ENCODE measurements around the gene CEP250.

Gene CEP250

DNA sequence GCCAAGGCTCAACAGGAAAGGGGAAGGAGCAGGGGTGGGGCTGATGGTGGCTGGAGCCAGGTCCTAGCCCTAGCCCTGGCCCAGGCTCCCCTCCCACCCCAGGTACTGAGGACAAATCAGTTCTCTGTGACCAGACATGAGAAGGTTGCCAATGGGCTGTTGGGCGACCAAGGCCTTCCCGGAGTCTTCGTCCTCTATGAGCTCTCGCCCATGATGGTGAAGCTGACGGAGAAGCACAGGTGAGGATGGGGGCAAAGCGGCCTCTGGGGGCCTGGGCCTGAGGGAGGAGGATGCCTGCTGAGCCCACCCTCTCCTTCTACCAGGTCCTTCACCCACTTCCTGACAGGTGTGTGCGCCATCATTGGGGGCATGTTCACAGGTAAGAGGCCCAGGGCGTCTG is 101.5 kb downstream of the CEP250 start:
- Histone ChIP-seq H3K36me3 (ENCODE audit: control insufficient read depth in 2 of 2, insufficient read depth in 2 of 2, low read length in 2 of 2) (peaks cover 28 to 48% of the 10 kb centered on the region in 2 donors), H3K4me3 (ENCODE audit: low read length in 2 of 2) (no peak overlapping the region), H3K9me3 (ENCODE audit: control insufficient read depth in 2 of 2, low read length in 2 of 2) (no peaks in the 10 kb centered on the region), H3K4me1 (ENCODE audit: control insufficient read depth in 2 of 2, insufficient read depth in 2 of 2, low read length in 2 of 2) (peaks cover 3 to 7% of the 10 kb centered on the region in 2 donors), H3K27ac (ENCODE audit: low read depth in 2 of 2, low read length in 2 of 2) (no peak overlapping the region), H3K27me3 (ENCODE audit: control insufficient read depth in 2 of 2, insufficient read depth in 2 of 2, low read length in 2 of 2) (no peaks in the 10 kb centered on the region), H3K9ac (ENCODE audit: low read depth in 1 of 2, low read length in 2 of 2) (no peak overlapping the region)

DNA sequence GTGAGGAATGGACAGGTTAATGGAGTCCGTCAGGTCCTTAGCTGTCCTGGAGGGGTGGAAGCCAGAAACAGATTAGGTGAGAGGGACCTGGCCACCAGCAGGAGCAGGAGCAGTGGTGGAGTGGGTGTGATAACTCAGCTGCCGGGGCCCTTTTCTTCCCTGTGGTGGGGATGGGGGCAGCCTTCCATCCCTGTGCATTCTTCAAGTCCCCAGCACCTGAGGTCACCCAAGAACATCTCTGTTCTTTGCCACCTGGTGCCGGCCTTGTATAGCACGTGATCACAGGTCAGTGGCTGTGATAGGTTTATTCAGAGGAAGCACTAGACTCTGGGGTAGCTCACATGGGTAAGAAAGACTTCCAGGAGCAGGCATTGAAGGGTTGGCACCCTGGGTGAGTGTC is 103.1 kb downstream of the CEP250 start:
- H3K36me3 ChIP-seq (ENCODE audit: control insufficient read depth in 2 of 2, insufficient read depth in 2 of 2, low read length in 2 of 2) = peaks cover 17 to 35% of the 10 kb centered on the region in 2 donors
- H3K4me1 ChIP-seq (ENCODE audit: control insufficient read depth in 2 of 2, insufficient read depth in 2 of 2, low read length in 2 of 2) = peaks cover 3 to 7% of the 10 kb centered on the region in 2 donors
- H3K4me3 ChIP-seq (ENCODE audit: low read length in 2 of 2) = no peak overlapping the region
- no peaks in the 10 kb centered on the region for H3K9me3 ChIP-seq (ENCODE audit: control insufficient read depth in 2 of 2, low read length in 2 of 2)
- no peaks in the 10 kb centered on the region for H3K27me3 ChIP-seq (ENCODE audit: control insufficient read depth in 2 of 2, insufficient read depth in 2 of 2, low read length in 2 of 2)
- no peak overlapping the region for H3K9ac ChIP-seq (ENCODE audit: low read depth in 1 of 2, low read length in 2 of 2)
- H3K27ac ChIP-seq (ENCODE audit: low read depth in 2 of 2, low read length in 2 of 2) = no peak overlapping the region

DNA sequence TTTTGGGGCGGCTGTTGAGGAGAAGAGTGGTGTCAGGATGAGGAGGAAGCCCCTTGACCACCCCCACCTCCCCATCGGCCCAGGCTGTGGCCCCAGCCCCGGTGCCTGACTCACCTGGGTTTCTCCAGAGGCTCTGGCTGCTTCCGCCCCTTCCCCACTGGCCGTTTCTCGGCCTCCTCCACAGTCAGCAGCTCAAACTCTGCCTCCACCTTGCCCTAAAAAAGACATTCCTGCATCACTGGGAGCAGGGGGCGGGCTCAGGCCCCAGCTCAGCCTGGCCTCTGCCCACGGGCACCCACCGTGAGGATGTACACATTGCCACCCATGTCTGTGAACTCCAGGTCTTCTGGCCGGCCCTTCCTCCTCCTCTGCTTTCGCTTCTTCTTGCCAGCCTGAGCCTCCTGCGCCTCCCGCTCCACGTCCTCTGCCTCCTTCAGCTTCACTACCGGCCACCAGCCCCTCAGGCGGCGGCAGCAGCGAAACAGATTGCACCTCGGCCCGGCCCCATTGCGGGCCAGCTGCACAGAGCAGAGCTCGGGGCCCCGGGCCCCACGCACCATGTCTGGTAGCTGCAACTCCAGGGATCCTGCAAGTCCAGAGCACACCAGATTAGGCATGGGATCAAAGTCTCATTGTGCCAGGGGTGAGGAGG is 103.8 kb downstream of the CEP250 start:
- Histone ChIP-seq H3K27me3 (ENCODE audit: control insufficient read depth in 2 of 2, insufficient read depth in 2 of 2, low read length in 2 of 2) (no peaks in the 10 kb centered on the region), H3K4me3 (ENCODE audit: low read length in 2 of 2) (no peak overlapping the region), H3K9ac (ENCODE audit: low read depth in 1 of 2, low read length in 2 of 2) (no peak overlapping the region), H3K27ac (ENCODE audit: low read depth in 2 of 2, low read length in 2 of 2) (no peak overlapping the region), H3K4me1 (ENCODE audit: control insufficient read depth in 2 of 2, insufficient read depth in 2 of 2, low read length in 2 of 2) (peaks cover 3 to 7% of the 10 kb centered on the region in 2 donors), H3K36me3 (ENCODE audit: control insufficient read depth in 2 of 2, insufficient read depth in 2 of 2, low read length in 2 of 2) (peaks cover 13 to 32% of the 10 kb centered on the region in 2 donors), H3K9me3 (ENCODE audit: control insufficient read depth in 2 of 2, low read length in 2 of 2) (no peaks in the 10 kb centered on the region)

DNA sequence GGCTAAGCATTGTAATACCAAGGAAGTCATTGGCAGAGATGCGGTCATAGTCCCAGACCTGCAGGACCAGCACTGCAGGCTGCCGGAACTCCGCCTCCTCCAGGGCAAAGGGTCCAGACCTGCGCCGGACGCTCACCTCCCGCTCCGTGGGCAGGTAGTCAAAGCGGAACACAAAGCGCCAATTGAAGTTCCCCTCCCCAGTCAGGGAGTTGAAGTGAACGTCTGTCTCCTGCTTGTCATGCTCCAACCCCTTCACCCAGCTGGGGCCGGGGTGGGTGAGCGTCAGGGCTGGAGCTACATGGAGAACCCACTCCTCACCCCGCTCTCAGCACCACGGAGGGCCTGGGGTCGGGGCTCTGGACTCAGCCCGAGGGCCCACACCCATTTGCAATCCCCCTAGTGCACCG is 104.7 kb downstream of the CEP250 start:
- Histone ChIP-seq H3K4me3 (ENCODE audit: low read length in 2 of 2) (peak overlapping the region in 1 of 2 donors; percentile 20), H3K4me1 (ENCODE audit: control insufficient read depth in 2 of 2, insufficient read depth in 2 of 2, low read length in 2 of 2) (peaks cover 3 to 7% of the 10 kb centered on the region in 2 donors), H3K27ac (ENCODE audit: low read depth in 2 of 2, low read length in 2 of 2) (no peak overlapping the region), H3K9me3 (ENCODE audit: control insufficient read depth in 2 of 2, low read length in 2 of 2) (no peaks in the 10 kb centered on the region), H3K36me3 (ENCODE audit: control insufficient read depth in 2 of 2, insufficient read depth in 2 of 2, low read length in 2 of 2) (peaks cover 7 to 23% of the 10 kb centered on the region in 2 donors), H3K9ac (ENCODE audit: low read depth in 1 of 2, low read length in 2 of 2) (peak overlapping the region in 1 of 2 donors; percentile 22), H3K27me3 (ENCODE audit: control insufficient read depth in 2 of 2, insufficient read depth in 2 of 2, low read length in 2 of 2) (no peaks in the 10 kb centered on the region)

DNA sequence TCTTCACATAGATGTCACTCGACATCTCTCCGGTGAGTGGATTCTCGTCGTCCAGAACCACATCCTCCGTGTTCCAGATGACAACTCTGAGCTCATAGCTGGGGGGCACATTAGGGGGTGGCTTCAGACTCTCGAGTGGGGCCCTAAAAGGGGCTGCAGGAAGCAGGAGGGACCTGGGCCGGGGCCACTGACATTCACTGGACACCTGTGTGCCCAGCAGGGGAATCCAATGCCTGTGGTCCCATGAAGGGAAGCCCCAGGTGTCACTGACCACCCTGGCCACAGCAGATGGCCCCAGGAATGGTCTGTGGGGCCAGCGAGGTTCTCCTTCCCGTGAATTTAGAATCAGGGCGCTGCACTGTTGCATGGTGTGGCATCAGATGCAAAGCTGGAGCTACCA is 105.1 kb downstream of the CEP250 start:
- Histone ChIP-seq H3K36me3 (ENCODE audit: control insufficient read depth in 2 of 2, insufficient read depth in 2 of 2, low read length in 2 of 2) (peaks cover 7 to 19% of the 10 kb centered on the region in 2 donors), H3K9me3 (ENCODE audit: control insufficient read depth in 2 of 2, low read length in 2 of 2) (no peaks in the 10 kb centered on the region), H3K4me3 (ENCODE audit: low read length in 2 of 2) (no peak overlapping the region), H3K4me1 (ENCODE audit: control insufficient read depth in 2 of 2, insufficient read depth in 2 of 2, low read length in 2 of 2) (peaks cover 3 to 7% of the 10 kb centered on the region in 2 donors), H3K27ac (ENCODE audit: low read depth in 2 of 2, low read length in 2 of 2) (no peak overlapping the region), H3K9ac (ENCODE audit: low read depth in 1 of 2, low read length in 2 of 2) (peak overlapping the region in 1 of 2 donors; percentile 22), H3K27me3 (ENCODE audit: control insufficient read depth in 2 of 2, insufficient read depth in 2 of 2, low read length in 2 of 2) (no peaks in the 10 kb centered on the region)

DNA sequence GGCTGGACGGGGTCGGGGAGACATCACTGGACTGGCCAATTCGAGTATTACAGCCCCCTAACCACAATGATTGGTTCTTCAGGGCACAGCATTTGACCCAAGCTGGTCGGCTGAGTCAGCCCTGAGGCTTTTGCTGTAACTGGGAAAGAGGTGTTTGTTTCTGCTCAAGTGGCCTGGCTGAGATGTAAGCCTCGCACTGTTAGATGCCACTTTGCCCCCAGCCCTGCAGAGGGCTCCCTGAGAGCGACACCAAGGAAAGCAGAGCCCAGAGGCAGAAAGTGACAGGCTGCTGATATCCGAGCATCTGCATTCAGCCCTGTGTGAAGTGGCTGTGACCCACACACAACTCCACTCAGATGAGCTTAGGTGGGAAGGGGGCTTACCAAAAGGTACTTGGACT is 105.9 kb downstream of the CEP250 start:
- Histone ChIP-seq H3K4me3 (ENCODE audit: low read length in 2 of 2) (no peak overlapping the region), H3K9me3 (ENCODE audit: control insufficient read depth in 2 of 2, low read length in 2 of 2) (no peaks in the 10 kb centered on the region), H3K9ac (ENCODE audit: low read depth in 1 of 2, low read length in 2 of 2) (no peak overlapping the region), H3K4me1 (ENCODE audit: control insufficient read depth in 2 of 2, insufficient read depth in 2 of 2, low read length in 2 of 2) (peaks cover 3 to 7% of the 10 kb centered on the region in 2 donors), H3K27ac (ENCODE audit: low read depth in 2 of 2, low read length in 2 of 2) (no peak overlapping the region), H3K36me3 (ENCODE audit: control insufficient read depth in 2 of 2, insufficient read depth in 2 of 2, low read length in 2 of 2) (peaks cover 6 to 16% of the 10 kb centered on the region in 2 donors), H3K27me3 (ENCODE audit: control insufficient read depth in 2 of 2, insufficient read depth in 2 of 2, low read length in 2 of 2) (no peaks in the 10 kb centered on the region)

DNA sequence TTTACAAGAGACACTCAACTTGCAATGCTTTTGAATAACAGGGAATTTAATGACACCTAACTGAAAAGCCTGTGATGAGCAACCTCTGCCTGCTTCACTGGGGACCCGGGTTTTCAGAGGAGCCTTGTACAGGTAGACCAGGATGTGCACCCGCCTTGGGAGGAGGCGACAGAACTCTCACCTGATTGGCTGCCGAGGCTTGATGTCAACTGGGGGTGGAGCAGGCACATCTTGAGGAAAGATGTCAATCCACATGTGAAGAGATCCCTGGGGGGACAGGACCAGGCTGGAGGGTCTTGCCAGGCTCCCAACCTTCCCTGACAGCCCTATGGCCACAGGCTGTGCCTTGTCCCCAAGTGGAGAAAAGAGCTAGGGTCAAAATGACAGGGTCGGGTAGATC is 106.3 kb downstream of the CEP250 start:
- Histone ChIP-seq H3K27me3 (ENCODE audit: control insufficient read depth in 2 of 2, insufficient read depth in 2 of 2, low read length in 2 of 2) (no peaks in the 10 kb centered on the region), H3K36me3 (ENCODE audit: control insufficient read depth in 2 of 2, insufficient read depth in 2 of 2, low read length in 2 of 2) (peaks cover 3 to 12% of the 10 kb centered on the region in 2 donors)

DNA sequence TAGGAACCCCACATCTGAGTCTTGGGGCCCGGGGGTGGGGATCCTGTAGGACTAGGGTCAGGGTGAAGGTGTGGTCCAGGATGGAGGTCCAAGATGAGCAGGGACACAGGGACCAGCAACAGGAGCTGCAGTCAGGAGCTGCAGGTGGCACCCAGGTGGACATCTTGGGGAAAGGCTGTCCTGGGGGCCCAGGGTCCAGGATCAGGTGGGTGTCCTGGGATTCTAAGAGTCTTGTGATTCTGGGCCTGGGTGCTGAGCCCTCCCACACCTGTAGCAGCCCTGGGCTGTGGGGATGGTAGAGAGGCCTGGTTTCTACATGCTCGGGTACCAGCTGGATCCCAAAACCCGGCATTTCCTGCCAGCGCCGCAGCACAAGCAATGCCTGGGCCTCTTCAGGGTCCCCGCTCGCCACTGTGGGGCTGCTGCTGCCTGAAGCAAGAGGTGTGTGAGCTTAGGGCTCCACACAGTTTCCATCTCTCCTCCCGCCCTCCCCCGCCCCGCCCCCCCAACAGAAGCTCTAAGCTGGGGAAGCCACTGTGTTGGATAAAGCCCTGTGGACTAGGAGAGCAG is 107.2 kb downstream of the CEP250 start:
- Histone ChIP-seq H3K9ac (ENCODE audit: low read depth in 1 of 2, low read length in 2 of 2) (no peak overlapping the region), H3K27ac (ENCODE audit: low read depth in 2 of 2, low read length in 2 of 2) (no peak overlapping the region), H3K4me1 (ENCODE audit: control insufficient read depth in 2 of 2, insufficient read depth in 2 of 2, low read length in 2 of 2) (peaks cover 3 to 7% of the 10 kb centered on the region in 2 donors), H3K27me3 (ENCODE audit: control insufficient read depth in 2 of 2, insufficient read depth in 2 of 2, low read length in 2 of 2) (no peaks in the 10 kb centered on the region), H3K36me3 (ENCODE audit: control insufficient read depth in 2 of 2, insufficient read depth in 2 of 2, low read length in 2 of 2) (peaks cover 0 to 3% of the 10 kb centered on the region in 2 donors), H3K9me3 (ENCODE audit: control insufficient read depth in 2 of 2, low read length in 2 of 2) (no peaks in the 10 kb centered on the region), H3K4me3 (ENCODE audit: low read length in 2 of 2) (no peak overlapping the region)

More for the DNA sequence above, 106.3 kb downstream of the CEP250 start:
- H3K27ac ChIP-seq (ENCODE audit: low read depth in 2 of 2, low read length in 2 of 2) = no peak overlapping the region
- H3K4me1 ChIP-seq (ENCODE audit: control insufficient read depth in 2 of 2, insufficient read depth in 2 of 2, low read length in 2 of 2) = peaks cover 3 to 7% of the 10 kb centered on the region in 2 donors
- H3K4me3 ChIP-seq (ENCODE audit: low read length in 2 of 2) = no peak overlapping the region
- H3K9ac ChIP-seq (ENCODE audit: low read depth in 1 of 2, low read length in 2 of 2) = no peak overlapping the region
- H3K9me3 ChIP-seq (ENCODE audit: control insufficient read depth in 2 of 2, low read length in 2 of 2) = no peaks in the 10 kb centered on the region

DNA sequence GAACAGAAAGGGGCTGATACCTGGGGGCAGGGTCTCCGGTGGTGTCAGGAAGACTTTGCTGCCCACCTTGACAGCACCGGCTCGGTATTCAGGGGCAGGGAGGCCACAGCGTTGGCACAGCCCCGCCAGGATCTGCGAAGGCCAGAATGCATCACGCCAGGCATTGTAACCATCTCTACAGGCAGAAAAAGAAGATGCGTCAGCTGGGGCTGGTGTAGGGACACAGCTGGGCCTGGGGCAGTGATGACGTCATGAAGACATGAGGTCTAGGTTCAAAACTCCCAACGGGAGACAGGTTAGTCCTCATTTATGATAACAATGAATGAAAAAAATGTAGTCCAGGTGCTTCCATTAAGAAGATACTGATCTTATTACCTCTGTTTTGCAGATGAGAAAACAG is 108.4 kb downstream of the CEP250 start:
- H3K27ac ChIP-seq (ENCODE audit: low read depth in 2 of 2, low read length in 2 of 2) = no peak overlapping the region
- peaks cover 3 to 7% of the 10 kb centered on the region in 2 donors for H3K4me1 ChIP-seq (ENCODE audit: control insufficient read depth in 2 of 2, insufficient read depth in 2 of 2, low read length in 2 of 2)
- H3K36me3 ChIP-seq (ENCODE audit: control insufficient read depth in 2 of 2, insufficient read depth in 2 of 2, low read length in 2 of 2) = no peaks in the 10 kb centered on the region
- H3K4me3 ChIP-seq (ENCODE audit: low read length in 2 of 2) = no peak overlapping the region
- H3K9ac ChIP-seq (ENCODE audit: low read depth in 1 of 2, low read length in 2 of 2) = no peak overlapping the region
- H3K9me3 ChIP-seq (ENCODE audit: control insufficient read depth in 2 of 2, low read length in 2 of 2) = no peaks in the 10 kb centered on the region
- H3K27me3 ChIP-seq (ENCODE audit: control insufficient read depth in 2 of 2, insufficient read depth in 2 of 2, low read length in 2 of 2) = no peaks in the 10 kb centered on the region

DNA sequence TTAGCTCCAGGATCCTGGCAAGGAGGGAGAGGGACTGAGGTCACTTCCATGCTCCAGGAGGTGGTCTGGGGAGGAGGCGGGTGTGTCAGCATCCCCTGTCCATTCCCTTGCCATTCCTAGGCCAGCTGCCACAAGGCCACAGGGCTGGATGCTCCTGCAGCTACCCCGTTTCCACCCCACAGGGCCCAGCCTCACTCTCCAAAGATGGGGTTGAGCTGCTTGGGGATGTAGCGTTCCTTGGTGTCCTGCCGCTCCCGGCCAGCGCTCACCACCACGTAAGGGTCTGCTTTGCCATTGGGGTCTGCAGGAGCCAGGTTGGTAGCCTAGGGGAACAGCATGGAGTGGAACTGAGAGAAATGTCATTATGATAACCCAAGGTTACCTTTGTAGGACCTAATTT is 109.5 kb downstream of the CEP250 start:
- no peak overlapping the region for H3K9ac ChIP-seq (ENCODE audit: low read depth in 1 of 2, low read length in 2 of 2)
- H3K27me3 ChIP-seq (ENCODE audit: control insufficient read depth in 2 of 2, insufficient read depth in 2 of 2, low read length in 2 of 2) = no peaks in the 10 kb centered on the region
- peaks cover 0 to 1% of the 10 kb centered on the region in 2 donors for H3K4me1 ChIP-seq (ENCODE audit: control insufficient read depth in 2 of 2, insufficient read depth in 2 of 2, low read length in 2 of 2)
- H3K27ac ChIP-seq (ENCODE audit: low read depth in 2 of 2, low read length in 2 of 2) = no peak overlapping the region
- no peak overlapping the region for H3K4me3 ChIP-seq (ENCODE audit: low read length in 2 of 2)
- no peaks in the 10 kb centered on the region for H3K9me3 ChIP-seq (ENCODE audit: control insufficient read depth in 2 of 2, low read length in 2 of 2)
- H3K36me3 ChIP-seq (ENCODE audit: control insufficient read depth in 2 of 2, insufficient read depth in 2 of 2, low read length in 2 of 2) = no peaks in the 10 kb centered on the region
